DMS114 treated with DMSO at 0.1 percent for 48 hours (cell line): ENCODE results near the gene SLC7A8.

Experiments
- DNase-seq: peaks from one replicate; lab custom pipeline; 2025; ENCODE audit not compliant: unreplicated experiment; lab: John Stamatoyannopoulos, UW

Gene SLC7A8

GRCh38 chr14:23159532-23159931 lies 23.9 kb downstream of the SLC7A8 start:
- DNase-seq = no peak

GRCh38 chr14:23158779-23159178 lies 24.7 kb downstream of the SLC7A8 start:
- no peak for DNase-seq

- no peak for DNase-seq
Measured at GRCh38 chr14:23154964-23155587, 28.4 kb downstream of the SLC7A8 start.

GRCh38 chr14:23153851-23154796 lies 29.3 kb downstream of the SLC7A8 start:
- no peak for DNase-seq

GRCh38 chr14:23151342-23151741 lies 32.1 kb downstream of the SLC7A8 start:
- no peak for DNase-seq

- no peak for DNase-seq
Measured at GRCh38 chr14:23149745-23150144, 33.7 kb downstream of the SLC7A8 start.

- DNase-seq = no peak
Measured at GRCh38 chr14:23148591-23149249, 34.7 kb downstream of the SLC7A8 start.

- DNase-seq = no peak
Measured at GRCh38 chr14:23147676-23148075, 35.8 kb downstream of the SLC7A8 start.

- DNase-seq = no peak
Measured at GRCh38 chr14:23146980-23147379, 36.5 kb downstream of the SLC7A8 start.

- DNase-seq = no peak
Measured at GRCh38 chr14:23146351-23146910, 37.0 kb downstream of the SLC7A8 start.

GRCh38 chr14:23145794-23146350 lies 37.6 kb downstream of the SLC7A8 start:
- no peak for DNase-seq

- DNase-seq = no peak
Measured at GRCh38 chr14:23143911-23144310, 39.5 kb downstream of the SLC7A8 start.

GRCh38 chr14:23142826-23143225 lies 40.6 kb downstream of the SLC7A8 start:
- no peak for DNase-seq

GRCh38 chr14:23141706-23142444 lies 41.6 kb downstream of the SLC7A8 start:
- DNase-seq = no peak

GRCh38 chr14:23140371-23140770 lies 43.1 kb downstream of the SLC7A8 start:
- no peak for DNase-seq

- no peak for DNase-seq
Measured at GRCh38 chr14:23139874-23140273, 43.6 kb downstream of the SLC7A8 start.

- no peak for DNase-seq
Measured at GRCh38 chr14:23137813-23138535, 45.5 kb downstream of the SLC7A8 start.

GRCh38 chr14:23137192-23137812 lies 46.2 kb downstream of the SLC7A8 start:
- DNase-seq = no peak

- DNase-seq = no peak
Measured at GRCh38 chr14:23136566-23137133, 46.8 kb downstream of the SLC7A8 start.
